Hepatocyte (in vitro differentiated cells): ENCODE data around the gene THPO.

Experiments
- CTCF ChIP-seq: fragments of 200-600 bp; sonication (generic); IDR thresholded peaks from 2 replicates; pipeline ENCODE4 v1.5.1; 2016; ENCODE audit warnings: antibody characterized with exemption, mild to moderate bottlenecking; ENCODE audit not compliant: poor library complexity
- EZH2phosphoT487 ChIP-seq: fragments of 200-600 bp; sonication (generic); IDR thresholded peaks from one replicate; pipeline ENCODE4 v1.6.1; 2018; ENCODE audit warnings: antibody characterized with exemption, mild to moderate bottlenecking, low read depth, moderate library complexity; ENCODE audit not compliant: unreplicated experiment, severe bottlenecking

GRCh38 chr3:184361932-184362667, 15.9 kb downstream of the THPO start:
- TF ChIP-seq CTCF (no peak), EZH2phosphoT487 (no peak)
